GM19438 (cell line): ENCODE results near the gene FBXW8.

Experiments
- ATAC-seq: cut with Tn5 transposase; IDR thresholded peaks from one replicate; pipeline ENCODE4 v1.9.1; 2021; ENCODE audit warnings: low read depth; ENCODE audit not compliant: unreplicated experiment

FBXW8 gene

DNA sequence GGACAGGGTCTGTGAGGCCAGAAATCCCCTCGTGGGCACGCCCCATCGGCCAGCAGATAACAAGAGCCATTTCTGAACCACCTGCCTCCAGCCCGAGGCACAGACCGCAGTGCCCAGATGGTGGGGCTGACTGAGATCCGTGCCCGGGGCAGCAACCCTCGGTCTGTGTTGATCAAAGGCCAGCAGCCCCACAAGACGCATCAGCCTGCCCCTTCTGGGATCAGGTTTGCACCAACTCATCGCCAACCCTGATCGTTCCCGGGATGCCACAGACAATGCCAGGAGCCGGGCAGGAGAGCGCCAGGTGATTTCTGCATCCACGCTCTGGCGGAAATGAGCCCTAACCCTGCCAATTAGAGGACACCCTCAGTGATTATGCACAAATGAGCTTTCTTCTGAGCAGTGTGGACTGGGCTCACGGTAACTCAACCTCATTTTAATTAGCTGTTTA is 124.0 kb downstream of the FBXW8 start:
- no peak for ATAC-seq

DNA sequence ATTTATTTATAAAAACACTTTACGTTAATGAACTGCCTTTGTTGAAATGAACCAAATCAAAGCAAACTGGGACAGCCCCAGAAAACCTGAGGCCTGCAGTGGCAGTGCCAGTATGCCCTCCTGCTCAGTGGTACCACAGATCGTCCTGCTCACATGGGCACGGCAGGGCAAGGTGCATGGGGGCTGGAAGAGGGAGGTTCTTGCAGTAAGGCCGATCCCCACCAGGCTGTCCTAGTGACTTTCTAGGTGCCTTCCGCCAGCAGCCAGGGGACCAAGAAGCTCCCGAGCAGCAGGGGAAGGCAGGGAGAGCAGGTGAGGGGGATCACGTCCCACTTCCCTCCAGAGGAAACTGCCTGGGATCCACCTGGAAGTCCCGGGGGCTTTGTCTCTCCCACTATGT is 124.5 kb downstream of the FBXW8 start:
- no peak for ATAC-seq

DNA sequence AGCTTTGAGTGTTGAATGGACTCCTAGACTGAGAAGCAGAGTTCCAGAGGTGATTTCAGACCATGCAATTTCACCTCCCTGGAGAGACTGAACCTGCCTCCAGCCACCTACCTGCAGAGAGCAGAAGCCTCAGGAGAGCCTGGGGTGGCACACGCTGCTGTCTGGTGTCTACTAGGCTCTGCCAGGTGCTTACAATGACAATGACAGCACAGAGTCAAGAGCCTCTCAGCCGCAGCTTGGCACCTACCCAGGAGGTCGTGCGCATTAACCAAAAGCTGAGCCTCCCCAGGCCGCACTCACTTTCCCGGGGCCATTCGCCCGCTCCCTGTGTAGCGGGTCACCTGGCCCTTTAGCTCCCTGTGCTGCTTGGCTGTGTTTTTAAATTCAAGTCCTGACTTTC is 125.3 kb downstream of the FBXW8 start:
- no peak for ATAC-seq

DNA sequence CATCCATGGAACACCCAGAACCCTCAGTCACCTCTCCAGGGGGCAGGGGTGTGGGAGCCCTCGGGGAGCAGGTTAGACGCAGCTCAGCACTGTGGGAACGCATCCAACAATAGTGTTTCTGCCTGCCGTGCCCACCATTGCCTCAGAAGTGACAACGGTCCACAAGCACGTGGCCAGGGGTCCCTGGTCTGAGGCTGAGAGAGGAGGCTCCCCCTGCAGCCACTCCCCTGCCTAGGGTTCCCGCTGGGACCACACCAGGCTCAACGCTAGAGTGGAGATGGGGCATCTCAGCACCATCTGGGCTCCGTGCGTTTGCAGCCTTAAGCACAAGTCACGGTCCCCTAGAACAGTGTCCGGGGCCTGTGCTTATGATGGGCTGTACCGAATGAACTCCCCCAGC is 125.8 kb downstream of the FBXW8 start:
- no peak for ATAC-seq

DNA sequence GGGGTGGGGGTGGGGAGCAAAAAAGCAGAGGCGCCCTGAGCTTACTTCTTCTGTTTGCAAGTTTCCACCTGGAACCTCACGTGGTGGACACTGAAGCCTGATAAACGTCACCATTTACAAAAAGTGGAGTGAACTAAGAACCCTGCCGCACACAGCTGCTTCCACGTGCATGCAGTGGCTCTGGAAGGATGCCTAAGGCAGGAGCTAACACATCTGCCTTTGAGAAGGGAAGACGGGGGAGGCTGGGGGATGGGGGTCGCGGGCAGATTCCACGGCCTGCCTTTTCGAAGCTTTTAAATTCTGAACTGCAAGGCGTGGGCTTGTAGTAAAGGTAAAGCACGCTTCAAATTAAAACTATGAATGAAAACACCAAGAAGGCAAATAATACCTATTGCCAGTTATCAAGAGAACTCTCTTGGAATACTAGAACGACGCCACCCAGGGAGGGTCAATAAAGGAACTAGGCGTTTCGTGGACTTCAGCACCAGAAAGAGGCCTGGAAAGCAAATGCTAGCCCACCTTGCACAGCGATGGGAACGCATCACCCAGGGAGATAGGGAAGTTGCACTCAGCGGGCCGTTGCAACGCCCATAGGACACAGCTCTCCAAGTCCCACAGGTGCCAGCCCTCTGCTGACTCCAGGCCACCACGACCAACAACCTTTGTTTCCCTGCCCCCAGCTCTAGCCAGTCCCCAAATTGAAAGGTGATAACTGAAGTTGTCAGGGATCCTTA is 126.7 kb downstream of the FBXW8 start:
- ATAC-seq = no peak

DNA sequence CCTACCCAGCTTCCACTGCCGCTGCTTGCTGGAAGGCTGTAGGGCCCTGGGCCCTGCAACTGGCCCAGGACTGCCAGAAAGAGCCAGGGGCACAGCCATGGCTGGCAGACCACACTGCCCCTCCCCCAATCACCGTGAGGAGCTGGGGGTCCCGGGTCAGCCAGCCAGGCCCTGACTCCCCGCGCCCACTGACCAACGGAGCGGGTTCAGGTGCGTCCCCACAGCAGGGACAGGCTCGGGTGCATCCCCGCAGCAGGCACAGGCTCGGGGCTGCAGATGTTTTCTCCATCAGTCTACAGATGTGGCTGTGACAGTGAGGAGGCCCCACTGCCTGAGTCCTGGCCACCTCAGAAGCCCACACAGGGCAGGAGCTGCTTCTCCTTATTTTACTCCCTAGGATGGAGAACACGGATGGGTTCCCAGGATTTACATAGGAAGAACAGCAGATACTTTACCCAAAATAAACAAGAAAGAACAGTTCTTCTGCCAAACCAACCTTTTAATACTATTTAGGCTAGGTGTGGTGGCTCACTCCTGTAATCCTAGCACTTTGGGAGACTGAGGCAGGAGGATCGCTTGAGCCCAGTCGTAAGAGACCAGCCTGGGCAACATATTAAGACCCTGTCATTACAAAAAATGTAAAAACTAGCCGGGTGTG is 127.4 kb downstream of the FBXW8 start:
- no peak for ATAC-seq

DNA sequence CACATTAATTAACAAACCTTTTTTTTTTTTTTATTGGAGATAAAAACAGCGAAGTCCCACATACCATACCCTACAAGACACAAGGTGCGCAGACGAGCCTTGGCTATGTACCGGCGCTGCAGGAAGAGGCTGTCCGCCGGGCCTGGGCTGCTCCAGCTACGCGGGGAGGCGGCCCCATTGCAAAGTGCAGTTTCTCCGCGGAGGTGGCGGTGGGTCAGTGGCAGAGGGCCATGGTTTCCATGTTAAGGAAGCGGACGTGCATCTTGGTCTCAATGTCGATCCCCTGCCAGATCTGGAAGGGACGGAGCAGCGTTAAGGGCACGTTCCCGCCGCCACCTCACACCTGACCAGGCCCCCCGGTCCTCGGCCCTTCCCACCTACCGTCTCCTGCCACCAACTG is 128.2 kb downstream of the FBXW8 start:
- ATAC-seq = no peak

DNA sequence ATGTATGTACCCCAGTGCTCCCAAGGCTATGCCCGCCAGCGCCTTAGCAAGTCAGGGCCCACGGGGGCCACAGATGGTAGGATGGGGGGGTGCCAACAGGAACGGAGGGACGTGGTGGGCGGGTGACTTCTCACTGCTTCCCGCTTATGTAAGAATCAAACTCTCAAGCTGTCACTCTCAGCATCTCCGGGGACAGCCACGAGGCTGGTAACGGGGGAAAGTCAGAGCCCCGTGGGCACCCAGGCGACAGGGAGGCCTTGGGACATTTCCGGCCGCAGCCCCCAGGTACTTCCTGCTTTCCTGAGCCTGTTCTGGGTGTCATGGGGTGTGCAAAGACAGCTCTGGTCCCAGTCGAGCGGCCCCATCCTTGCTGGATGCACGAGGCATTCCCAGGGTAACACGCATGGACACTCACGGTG is 129.2 kb downstream of the FBXW8 start:
- ATAC-seq = no peak

DNA sequence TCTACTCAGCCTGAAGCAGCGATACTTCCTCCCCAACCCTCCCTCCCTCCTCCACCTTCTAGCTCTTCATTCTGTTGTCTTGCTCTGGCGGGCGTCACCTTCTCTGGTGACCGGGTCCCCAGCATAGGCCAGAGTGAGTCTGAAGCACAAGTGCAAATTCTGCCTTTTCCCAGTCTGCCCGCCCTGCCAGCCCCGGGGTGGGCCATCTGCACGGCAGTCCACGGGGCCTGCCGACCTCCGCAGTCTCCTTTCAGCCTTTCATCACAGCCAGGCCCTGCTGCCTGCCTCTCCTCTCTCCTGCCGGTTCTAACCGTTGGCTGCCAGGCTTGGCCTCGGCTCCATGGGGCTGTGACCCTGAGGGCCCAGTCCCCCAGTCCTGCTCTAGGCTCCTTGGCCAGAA is 129.7 kb downstream of the FBXW8 start:
- ATAC-seq = no peak

DNA sequence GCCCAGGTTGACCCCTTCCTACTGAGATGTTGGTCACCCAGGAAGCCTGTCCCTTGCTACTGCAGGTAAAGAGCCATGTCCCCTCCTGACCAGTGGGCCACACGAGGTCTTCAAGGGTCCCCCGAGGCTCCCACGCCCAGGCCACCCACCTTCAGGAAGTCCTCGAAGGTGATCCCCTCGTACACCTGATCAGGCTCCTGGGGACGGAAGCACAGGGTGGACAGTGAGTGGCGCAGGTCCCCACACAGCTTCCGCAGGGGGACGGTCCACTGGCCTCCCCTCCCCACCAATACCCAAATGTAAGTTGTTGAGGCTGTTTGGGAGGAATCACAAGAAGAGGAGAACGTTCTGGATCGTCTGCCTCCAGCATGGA is 131.0 kb downstream of the FBXW8 start:
- no peak for ATAC-seq

DNA sequence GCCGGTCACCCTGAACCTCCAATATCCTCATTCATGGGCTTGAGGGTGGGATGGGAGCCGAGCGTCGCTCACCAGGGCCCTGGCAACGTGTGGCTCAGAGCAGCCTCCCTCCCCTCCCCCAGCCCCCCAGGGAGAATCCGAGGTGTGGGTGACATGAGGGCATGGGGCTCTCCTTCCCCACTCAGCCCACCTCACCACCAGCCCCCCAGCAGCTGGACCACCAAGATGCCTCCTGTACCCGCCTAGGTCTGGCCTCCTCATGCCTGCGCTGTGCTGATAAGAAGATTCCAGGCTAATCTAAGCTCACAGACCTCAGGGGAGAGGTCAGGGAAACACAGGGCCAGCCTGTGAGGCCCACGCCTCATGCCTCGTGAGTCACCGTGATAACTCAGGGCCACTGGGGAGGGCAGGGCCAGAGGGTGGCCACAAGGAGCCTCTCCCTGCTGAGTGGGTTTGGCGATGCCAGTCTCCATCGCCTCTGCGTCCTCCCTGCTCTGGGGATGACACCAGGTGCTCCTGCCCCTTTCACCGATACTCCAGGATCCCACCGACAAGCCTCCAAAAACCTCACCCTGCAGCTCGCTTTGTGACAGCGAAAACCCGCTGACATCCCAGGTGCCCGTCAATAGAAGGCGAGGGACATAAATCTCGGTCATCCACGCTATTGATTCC is 131.6 kb downstream of the FBXW8 start:
- no peak for ATAC-seq

DNA sequence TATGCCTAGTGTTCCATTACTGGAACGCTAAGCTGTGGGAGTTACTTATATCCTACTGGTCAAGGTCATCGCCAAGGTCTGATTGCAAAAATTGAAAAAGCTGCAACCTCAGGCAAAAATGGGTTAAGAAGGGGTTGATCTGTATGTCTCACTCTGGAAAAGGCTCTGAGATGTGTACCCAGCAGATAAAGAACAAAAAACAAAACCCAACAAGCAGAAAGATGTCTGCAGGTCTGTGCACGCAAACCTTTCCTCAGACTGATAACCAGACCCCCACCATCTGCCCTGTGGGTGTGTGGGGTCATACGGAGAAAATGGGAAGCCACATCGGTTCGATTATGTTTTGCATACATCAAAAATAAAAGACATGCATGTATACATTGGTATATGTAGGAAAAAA is 132.1 kb downstream of the FBXW8 start:
- ATAC-seq = no peak

DNA sequence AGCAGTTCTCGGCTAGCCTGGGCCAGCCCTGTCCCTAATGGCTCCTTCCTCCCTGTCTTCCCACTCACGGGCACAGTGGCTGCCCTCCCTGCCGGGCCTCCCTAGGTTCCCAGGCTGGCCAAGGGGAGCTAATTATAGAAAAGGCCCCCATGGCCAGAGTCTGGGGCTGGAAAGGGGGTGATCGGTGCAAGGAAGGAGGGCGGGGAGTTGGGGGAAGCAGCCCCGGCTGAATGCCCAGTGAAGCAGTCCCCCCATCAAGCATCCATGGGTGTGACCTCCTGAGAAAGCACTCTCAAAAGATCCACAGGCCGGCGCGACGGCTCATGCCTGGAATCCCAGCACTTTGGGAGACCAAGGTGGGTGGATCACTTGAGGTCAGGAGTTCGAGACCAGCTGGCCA is 133.6 kb downstream of the FBXW8 start:
- no peak for ATAC-seq

DNA sequence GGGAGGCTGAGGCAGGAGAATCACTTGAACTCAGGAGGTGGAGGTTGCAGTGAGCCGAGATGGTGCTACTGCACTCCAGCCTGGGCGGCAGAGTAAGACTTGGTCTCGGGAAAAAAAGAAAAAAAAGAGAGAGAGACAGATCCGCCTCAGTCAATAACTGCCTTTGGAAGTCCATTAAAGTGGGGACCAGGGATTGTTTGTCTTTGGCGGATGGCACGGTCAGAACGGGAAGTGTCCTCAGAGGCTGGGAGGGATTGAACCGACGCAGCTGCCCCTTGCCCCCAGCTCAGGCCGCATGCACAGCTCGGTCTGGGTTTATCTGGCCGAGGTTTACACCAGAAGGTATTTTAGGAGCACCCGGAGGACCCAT is 134.0 kb downstream of the FBXW8 start:
- no peak for ATAC-seq

DNA sequence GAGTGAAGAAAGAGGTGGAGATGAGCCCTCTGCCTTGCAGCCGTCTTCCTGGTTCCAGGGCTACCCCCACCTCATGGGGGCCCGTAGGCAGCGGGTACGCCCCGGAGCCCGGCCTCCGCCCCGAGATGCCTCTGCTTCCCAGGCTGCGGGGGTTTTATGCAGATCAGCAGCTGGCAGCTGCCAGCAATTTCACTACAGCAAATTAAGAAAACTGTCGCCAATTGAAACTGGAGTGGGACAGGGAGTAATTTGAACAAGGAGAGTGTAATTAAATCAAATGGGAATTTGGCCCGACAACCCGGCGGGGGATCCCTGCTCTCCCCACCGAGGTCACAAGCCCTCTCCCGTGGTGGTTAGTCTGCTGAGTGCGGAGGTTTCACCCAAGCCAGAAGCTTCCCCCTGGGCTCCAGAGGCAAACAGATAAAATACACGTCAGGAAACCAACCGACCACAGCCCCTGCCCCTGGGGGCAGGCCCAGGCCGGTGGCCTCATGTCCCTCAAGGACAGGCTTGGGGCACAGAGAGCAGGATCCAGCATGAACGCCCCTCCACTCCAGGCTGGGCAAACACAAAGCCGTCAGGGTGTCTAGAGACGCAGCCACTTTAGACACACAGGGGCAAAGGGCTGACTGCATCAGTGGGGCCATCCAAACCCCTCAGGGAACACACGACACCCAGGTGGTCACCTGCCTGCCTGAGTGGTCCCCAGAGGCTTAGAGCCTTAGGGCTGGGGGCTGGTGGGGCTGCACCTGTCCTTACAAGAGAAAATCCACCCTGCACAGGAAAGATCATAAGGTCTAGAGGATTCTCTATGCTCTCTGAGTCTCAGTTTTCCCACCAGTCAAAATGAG is 134.6 kb downstream of the FBXW8 start:
- ATAC-seq = no peak

DNA sequence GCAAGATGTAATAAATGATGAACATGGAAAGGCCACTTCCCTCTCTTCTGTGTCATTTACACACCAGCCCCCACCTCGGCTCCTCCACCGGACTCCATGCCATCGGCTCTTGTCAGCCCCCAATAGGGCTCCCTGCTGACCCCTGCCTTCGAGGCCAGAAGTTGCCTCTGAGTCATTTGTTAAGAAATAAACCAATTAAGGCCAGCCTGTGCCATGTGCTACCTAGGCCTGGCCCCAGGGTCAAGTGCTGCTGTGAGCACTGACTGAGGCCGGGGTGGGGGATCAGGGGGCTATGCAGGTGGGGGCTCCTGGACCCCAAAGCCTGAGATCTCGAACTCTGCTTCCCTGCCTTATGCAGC is 135.2 kb downstream of the FBXW8 start:
- no peak for ATAC-seq

DNA sequence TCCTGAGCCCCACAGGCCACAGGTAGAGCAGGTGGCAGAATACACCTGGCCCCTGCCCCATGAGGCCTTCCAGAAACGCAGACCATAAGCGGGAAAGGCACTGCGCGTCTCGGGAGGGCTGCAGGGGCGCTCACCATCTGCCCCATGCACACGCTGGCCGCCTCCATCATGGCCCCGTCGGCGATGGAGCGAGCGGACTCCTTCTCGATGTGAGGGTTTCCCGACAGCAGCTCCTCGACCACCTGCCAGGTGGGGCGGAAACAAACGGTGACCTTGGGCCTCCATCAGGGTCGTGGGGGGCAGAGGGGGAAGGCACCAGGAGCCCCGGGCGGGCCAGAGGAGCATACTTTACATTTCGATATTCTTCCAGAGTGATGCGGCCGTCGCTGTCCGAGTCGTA is 135.7 kb downstream of the FBXW8 start:
- ATAC-seq = no peak

DNA sequence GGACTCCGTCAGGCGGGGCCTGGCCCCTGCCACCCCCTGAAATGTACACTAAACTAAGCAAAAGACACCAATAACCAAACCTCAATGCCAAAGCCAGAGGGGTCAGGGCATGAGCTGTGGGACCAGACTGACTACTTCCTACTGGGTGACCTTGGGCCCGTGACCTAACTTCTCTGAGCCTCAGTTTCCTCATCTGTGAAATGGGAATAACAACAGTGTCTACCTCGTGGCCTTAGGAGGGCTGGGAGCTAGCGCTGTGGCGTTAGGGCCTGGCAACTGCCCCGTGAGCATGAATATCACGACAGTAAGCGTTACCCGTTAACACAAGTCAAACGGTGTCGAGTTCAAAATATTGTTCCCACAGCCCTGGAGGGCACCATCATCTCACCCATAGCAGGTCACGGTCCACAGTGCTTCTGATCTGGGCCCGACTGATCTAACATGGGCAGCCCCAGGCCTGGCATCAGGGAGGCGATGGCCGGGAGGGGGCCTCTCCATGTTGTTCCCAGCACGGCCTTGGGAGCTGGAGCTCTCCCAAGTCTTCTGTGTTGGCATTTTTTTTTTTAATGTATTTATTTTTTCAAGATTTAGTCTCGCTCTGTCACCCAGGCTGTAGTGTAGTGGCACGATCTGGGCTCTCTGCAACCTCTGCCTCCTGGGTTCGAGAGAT is 136.2 kb downstream of the FBXW8 start:
- no peak for ATAC-seq

DNA sequence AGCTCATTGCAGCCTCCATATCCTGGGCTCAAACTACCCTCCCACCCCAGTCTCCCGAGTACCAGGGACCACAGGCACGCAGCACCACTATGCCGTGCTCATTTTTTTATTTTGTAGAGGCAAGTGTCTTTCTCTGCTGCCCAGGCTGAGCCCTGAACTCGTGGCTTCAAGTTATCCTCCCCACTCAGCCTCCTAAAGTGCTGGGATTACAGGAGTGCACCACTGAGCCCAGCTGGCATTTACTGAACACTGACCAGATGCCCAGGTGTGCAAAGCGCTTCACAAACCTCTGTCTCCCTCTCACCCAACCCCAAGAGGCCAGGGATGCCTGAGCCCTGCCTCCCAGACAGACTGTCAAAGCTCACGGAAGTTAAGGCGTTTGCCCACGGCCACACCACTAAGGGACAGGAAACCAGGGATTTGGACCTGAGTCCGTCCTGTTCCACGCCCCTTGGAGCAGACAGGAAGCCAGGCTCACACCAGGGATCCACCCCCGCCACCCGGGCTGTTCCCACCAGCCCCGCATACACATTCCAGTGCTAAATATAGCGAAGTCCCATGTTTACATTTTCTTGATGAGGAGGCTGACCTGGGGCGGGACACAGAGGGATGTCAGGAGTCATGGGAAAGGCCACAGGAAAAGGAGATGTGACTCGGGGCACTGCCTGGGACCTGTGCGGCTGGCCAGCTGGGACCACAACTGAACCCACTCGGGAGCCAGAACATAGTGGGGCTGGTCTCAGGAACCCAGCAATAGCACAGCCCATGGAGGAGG is 137.2 kb downstream of the FBXW8 start:
- no peak for ATAC-seq

DNA sequence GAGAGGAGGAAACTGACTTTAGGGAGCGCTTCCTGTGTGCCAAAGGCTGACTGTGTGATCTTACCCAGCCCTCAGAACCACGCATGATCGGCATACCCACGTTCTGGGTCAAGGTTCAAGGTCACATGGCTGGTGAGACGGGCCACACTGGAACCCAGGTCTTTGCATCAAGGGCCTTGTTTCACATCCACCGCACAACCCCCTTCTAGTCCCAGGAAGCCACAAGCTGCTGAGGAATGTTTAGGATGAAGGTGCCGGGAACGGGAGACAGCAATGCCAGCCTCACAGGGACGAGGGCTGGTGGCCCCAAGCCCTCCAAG is 137.8 kb downstream of the FBXW8 start:
- ATAC-seq = no peak
